ENCODE measurements around the gene TRAF3IP3. TPM values are rescaled to one million over a fixed set of nuclear protein-coding genes. Genes with fewer than 3 reads are reported as not detected.

TRAF3IP3 gene
- total and polyA plus RNA-seq, 12 donors, result 0.45 to 8.0 (median 0.77) TPM

- intact Hi-C loops (cut with DNase I), result no loop called here
- peaks cover 0 to 37% (median 24%) of the 10 kb centered on the region in 9 donors for H3K4me1 ChIP-seq
- no peak for TF ChIP-seq CTCF (IDR thresholded peaks at IDR 0.05)
- DNase-seq (no peak), ATAC-seq (peak in 4 of 8 donors; percentile 22 to 85 (median 48))
- no peak overlapping the region for H3K4me3 ChIP-seq
- H3K9me3 ChIP-seq, result peaks cover 0 to 4% (median 0%) of the 10 kb centered on the region in 11 donors
- 84 to 92% methylated on average over 3 of the region's 3 CpGs for WGBS, 2 donors
- no peaks in the 10 kb centered on the region for H3K36me3 ChIP-seq
- no peaks in the 10 kb centered on the region for H3K27me3 ChIP-seq
- peak overlapping the region in 3 of 10 donors; percentile 10 to 37 (median 18) for H3K27ac ChIP-seq
Observed at GRCh38 chr1:209733409-209734192, 22.3 kb upstream of the TRAF3IP3 start.

GRCh38 chr1:209736490-209737117 is 19.2 kb upstream of the TRAF3IP3 start:
- Histone ChIP-seq H3K27ac (no peak overlapping the region), H3K4me3 (no peak overlapping the region), H3K36me3 (no peaks in the 10 kb centered on the region), H3K9me3 (no peaks in the 10 kb centered on the region), H3K27me3 (no peaks in the 10 kb centered on the region), H3K4me1 (peaks cover under 1 to 39% (median 24%) of the 10 kb centered on the region in 9 donors)
- intact Hi-C loops (cut with DNase I), result no loop called here
- WGBS, 2 donors, result 58 to 59% methylated on average over 3 of the region's 3 CpGs
- ATAC-seq (no peak), DNase-seq (no peak)
- TF ChIP-seq CTCF (IDR thresholded peaks at IDR 0.05), result no peak

DNA sequence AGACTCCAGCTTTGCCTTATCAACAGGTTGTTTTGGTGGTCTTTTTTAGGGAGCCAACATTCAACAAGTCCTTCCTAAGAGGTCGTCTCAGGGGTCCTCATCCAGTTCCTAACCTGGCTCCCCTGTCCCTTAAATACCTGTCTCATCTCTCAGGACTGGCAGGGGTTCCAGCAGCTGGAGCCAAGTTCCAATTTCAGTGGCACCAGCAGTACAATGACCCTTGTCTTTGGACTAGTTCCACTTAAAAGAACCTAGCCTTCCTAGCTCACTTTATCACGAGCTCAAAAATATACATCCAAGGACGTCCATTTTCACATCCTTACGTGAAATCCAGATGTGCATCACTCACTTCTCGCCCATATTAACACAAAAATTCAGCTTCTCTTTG is 18.7 kb upstream of the TRAF3IP3 start:
- H3K4me3 ChIP-seq, result no peak overlapping the region
- 73 to 74% methylated on average over 5 of the region's 5 CpGs for WGBS, 2 donors
- no peak for TF ChIP-seq CTCF (IDR thresholded peaks at IDR 0.05)
- no peak overlapping the region for H3K27ac ChIP-seq
- no peaks in the 10 kb centered on the region for H3K9me3 ChIP-seq
- intact Hi-C loops (cut with DNase I), result no loop called here
- no peaks in the 10 kb centered on the region for H3K36me3 ChIP-seq
- no peaks in the 10 kb centered on the region for H3K27me3 ChIP-seq
- DNase-seq (no peak), ATAC-seq (no peak)
- H3K4me1 ChIP-seq, result peaks cover 2 to 44% (median 29%) of the 10 kb centered on the region in 9 donors

GRCh38 chr1:209738270-209738669 is 17.6 kb upstream of the TRAF3IP3 start:
- H3K9me3 ChIP-seq, result no peaks in the 10 kb centered on the region
- intact Hi-C loops (cut with DNase I), result no loop called here
- peaks cover 5 to 46% (median 36%) of the 10 kb centered on the region in 9 donors for H3K4me1 ChIP-seq
- WGBS, 2 donors, result 94 to 97% methylated on average over 1 of the region's 1 CpG
- H3K27me3 ChIP-seq, result no peaks in the 10 kb centered on the region
- H3K36me3 ChIP-seq, result no peaks in the 10 kb centered on the region
- ATAC-seq (no peak), DNase-seq (no peak)
- H3K4me3 ChIP-seq, result no peak overlapping the region
- no peak overlapping the region for H3K27ac ChIP-seq
- TF ChIP-seq CTCF (IDR thresholded peaks at IDR 0.05), result no peak

Measured in heart right ventricle (tissue), 16 donors.